HepG2 (cell line): Measurements from ENCODE around the gene KRTAP12-1.

Source experiments
- MAFK ChIP-seq, 2 experiments: IDR thresholded peaks in 1 of 2; conservative IDR thresholded peaks in 1 of 2; 2 replicates each; pipeline ENCODE4 v1.6.1; 2011; ENCODE audit warnings: improper control_type of control experiment in 2 of 2, low read length in 2 of 2
- NAIF1 ChIP-seq: sonication (generic); formaldehyde crosslinking; IDR thresholded peaks from 2 replicates; pipeline ENCODE4 v1.5.0; 2020; ENCODE audit warnings: mild to moderate bottlenecking, missing genetic modification reagents, borderline replicate concordance
- PAWR ChIP-seq: sonication (generic); formaldehyde crosslinking; IDR thresholded peaks from 2 replicates; pipeline ENCODE4 v1.4.0; 2020; ENCODE audit warnings: missing genetic modification reagents, mild to moderate bottlenecking, borderline replicate concordance
- RAD51 ChIP-seq: fragments of 450-650 bp; IDR thresholded peaks from 2 replicates; pipeline ENCODE4 v1.6.1; 2016; ENCODE audit warnings: borderline replicate concordance
- ZBTB3 ChIP-seq: sonication (generic); formaldehyde crosslinking; IDR thresholded peaks from 2 replicates; pipeline ENCODE4 v1.4.0; 2020; ENCODE audit warnings: low read depth, mild to moderate bottlenecking, moderate library complexity, missing genetic modification reagents, borderline replicate concordance
- ZNF570 ChIP-seq: sonication (generic); formaldehyde crosslinking; IDR thresholded peaks from 2 replicates; pipeline ENCODE4 v1.4.0; 2020; ENCODE audit warnings: mild to moderate bottlenecking, missing genetic modification reagents, borderline replicate concordance
- ZNF644 ChIP-seq: IDR thresholded peaks from 2 replicates; pipeline ENCODE4 v1.6.1; 2016; ENCODE audit warnings: low read depth
- ZNF724P ChIP-seq: sonication (generic); formaldehyde crosslinking; IDR thresholded peaks from 2 replicates; pipeline ENCODE4 v1.8.0; 2022; ENCODE audit warnings: missing genetic modification reagents, borderline replicate concordance
- TF ChIP-seq, protein P1 (sequence below): sonication (generic); formaldehyde crosslinking; IDR thresholded peaks from 2 replicates; pipeline ENCODE4 v1.8.0; 2022; ENCODE audit warnings: mild to moderate bottlenecking, missing genetic modification reagents; ENCODE audit not compliant: insufficient replicate concordance
- TF ChIP-seq, protein P2 (sequence below): IDR thresholded peaks from 2 replicates; pipeline ENCODE4 v1.6.1; 2016
- TF ChIP-seq, protein P3 (sequence below): sonication (generic); formaldehyde crosslinking; IDR thresholded peaks from 2 replicates; pipeline ENCODE4 v1.5.0; 2020; ENCODE audit warnings: mild to moderate bottlenecking, missing genetic modification reagents, moderate library complexity
- TF ChIP-seq, protein P4 (sequence below): sonication (generic); formaldehyde crosslinking; IDR thresholded peaks from 2 replicates; pipeline ENCODE4 v1.4.0; 2020; ENCODE audit warnings: mild to moderate bottlenecking, missing genetic modification reagents

DNA sequence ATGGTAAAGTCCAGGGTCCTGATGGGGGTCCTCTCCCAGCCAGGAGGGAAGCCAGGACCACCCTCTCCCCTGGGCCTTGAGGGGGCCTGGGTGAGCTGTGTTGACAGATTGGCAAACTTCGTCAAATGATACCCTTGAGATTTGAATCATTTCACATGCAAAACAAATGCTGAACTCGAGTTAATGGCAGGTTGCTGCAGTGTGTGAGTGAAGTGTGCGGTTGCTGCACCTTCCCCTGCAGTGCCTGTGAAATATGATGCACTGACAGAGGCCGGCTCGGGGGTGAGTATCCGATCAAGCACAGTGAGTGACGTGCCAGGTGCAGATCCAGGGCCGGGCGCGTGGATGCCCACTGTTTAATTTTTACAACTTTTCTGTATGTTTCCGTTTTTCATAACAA is 5.7 kb upstream of the KRTAP12-1 start:
- TF ChIP-seq, protein P1, sequence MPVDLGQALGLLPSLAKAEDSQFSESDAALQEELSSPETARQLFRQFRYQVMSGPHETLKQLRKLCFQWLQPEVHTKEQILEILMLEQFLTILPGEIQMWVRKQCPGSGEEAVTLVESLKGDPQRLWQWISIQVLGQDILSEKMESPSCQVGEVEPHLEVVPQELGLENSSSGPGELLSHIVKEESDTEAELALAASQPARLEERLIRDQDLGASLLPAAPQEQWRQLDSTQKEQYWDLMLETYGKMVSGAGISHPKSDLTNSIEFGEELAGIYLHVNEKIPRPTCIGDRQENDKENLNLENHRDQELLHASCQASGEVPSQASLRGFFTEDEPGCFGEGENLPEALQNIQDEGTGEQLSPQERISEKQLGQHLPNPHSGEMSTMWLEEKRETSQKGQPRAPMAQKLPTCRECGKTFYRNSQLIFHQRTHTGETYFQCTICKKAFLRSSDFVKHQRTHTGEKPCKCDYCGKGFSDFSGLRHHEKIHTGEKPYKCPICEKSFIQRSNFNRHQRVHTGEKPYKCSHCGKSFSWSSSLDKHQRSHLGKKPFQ = no peak
- TF ChIP-seq, protein P2, sequence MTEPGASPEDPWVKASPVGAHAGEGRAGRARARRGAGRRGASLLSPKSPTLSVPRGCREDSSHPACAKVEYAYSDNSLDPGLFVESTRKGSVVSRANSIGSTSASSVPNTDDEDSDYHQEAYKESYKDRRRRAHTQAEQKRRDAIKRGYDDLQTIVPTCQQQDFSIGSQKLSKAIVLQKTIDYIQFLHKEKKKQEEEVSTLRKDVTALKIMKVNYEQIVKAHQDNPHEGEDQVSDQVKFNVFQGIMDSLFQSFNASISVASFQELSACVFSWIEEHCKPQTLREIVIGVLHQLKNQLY (CRISPR knock-in tag) = no peak
- no peak for TF ChIP-seq ZNF724P (CRISPR knock-in tag)
- no peak for TF ChIP-seq MAFK (conservative IDR thresholded peaks at IDR 0.05 in 1 of 2, IDR thresholded peaks at IDR 0.05 in 1 of 2; ENCODE audit: low read length in 2 of 2)
- TF ChIP-seq, protein P3, sequence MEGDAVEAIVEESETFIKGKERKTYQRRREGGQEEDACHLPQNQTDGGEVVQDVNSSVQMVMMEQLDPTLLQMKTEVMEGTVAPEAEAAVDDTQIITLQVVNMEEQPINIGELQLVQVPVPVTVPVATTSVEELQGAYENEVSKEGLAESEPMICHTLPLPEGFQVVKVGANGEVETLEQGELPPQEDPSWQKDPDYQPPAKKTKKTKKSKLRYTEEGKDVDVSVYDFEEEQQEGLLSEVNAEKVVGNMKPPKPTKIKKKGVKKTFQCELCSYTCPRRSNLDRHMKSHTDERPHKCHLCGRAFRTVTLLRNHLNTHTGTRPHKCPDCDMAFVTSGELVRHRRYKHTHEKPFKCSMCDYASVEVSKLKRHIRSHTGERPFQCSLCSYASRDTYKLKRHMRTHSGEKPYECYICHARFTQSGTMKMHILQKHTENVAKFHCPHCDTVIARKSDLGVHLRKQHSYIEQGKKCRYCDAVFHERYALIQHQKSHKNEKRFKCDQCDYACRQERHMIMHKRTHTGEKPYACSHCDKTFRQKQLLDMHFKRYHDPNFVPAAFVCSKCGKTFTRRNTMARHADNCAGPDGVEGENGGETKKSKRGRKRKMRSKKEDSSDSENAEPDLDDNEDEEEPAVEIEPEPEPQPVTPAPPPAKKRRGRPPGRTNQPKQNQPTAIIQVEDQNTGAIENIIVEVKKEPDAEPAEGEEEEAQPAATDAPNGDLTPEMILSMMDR = no peak
- no peak for TF ChIP-seq PAWR (CRISPR knock-in tag)
- TF ChIP-seq, protein P4, sequence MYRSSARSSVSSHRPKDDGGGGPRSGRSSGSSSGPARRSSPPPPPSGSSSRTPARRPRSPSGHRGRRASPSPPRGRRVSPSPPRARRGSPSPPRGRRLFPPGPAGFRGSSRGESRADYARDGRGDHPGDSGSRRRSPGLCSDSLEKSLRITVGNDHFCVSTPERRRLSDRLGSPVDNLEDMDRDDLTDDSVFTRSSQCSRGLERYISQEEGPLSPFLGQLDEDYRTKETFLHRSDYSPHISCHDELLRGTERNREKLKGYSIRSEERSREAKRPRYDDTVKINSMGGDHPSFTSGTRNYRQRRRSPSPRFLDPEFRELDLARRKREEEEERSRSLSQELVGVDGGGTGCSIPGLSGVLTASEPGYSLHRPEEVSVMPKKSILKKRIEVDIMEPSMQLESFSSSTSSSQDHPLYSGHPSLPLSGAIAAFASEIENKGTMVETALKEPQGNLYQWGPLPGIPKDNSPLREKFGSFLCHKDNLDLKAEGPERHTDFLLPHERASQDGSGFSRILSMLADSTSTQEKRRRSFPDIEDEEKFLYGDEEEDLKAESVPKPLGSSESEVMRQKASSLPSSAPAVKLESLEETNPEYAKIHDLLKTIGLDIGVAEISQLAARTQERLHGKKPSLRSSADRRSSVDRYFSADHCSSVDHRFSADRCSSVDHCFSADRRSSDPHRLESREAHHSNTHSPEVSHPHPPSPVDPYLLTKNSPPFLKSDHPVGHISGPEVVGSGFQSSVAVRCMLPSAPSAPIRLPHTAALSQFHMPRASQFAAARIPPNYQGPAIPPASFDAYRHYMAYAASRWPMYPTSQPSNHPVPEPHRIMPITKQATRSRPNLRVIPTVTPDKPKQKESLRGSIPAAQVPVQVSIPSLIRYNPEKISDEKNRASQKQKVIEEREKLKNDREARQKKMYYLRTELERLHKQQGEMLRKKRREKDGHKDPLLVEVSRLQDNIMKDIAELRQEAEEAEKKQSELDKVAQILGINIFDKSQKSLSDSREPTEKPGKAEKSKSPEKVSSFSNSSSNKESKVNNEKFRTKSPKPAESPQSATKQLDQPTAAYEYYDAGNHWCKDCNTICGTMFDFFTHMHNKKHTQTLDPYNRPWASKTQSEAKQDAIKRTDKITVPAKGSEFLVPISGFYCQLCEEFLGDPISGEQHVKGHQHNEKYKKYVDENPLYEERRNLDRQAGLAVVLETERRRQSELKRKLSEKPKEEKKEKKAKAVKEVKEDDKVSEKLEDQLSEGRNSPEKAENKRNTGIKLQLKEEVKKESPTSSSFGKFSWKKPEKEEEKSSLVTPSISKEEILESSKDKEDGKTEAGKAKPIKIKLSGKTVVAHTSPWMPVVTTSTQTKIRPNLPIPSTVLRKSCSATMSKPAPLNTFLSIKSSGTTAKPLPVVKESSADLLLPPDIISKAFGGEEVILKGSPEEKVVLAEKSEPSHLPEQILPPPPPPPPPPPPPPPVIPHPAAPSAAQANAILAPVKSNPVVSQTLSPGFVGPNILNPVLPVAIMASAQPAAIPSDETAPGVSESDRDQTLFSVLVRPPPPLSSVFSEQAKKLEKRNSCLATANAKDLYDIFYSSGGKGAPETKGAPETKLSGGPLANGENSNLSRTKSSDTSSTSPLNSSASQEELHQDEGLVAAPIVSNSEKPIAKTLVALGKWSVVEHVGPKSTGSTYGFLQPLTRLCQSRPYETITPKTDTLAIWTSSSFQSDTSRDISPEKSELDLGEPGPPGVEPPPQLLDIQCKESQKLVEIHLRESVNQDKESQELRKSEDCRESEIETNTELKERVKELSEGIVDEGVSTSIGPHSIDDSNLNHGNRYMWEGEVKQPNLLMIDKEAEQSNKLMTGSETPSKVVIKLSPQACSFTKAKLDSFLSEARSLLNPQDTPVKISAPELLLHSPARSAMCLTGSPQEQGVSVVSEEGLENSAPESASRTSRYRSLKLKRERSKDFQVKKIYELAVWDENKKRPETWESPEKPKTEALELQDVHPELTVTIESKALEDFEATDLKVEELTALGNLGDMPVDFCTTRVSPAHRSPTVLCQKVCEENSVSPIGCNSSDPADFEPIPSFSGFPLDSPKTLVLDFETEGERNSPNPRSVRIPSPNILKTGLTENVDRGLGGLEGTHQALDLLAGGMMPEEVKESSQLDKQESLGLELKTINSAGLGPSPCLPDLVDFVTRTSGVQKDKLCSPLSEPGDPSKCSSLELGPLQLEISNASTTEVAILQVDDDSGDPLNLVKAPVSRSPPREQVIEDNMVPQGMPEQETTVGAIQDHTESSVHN = no peak
- TF ChIP-seq RAD51 = no peak
- no peak for TF ChIP-seq ZNF644 (CRISPR knock-in tag)
- no peak for TF ChIP-seq ZBTB3 (CRISPR knock-in tag)
- TF ChIP-seq NAIF1 (CRISPR knock-in tag) = no peak
- TF ChIP-seq ZNF570 (CRISPR knock-in tag) = no peak
